Measurements from ENCODE around the gene GRIK1.

- TF ChIP-seq POLR2AphosphoS5 (IDR thresholded peaks at IDR 0.05; ENCODE audit: low read depth, low read length), result no peak
- no peak for TF ChIP-seq TAF1 (IDR thresholded peaks at IDR 0.05; ENCODE audit: borderline replicate concordance, low read depth, low read length)
- TF ChIP-seq POLR2A (IDR thresholded peaks at IDR 0.05; ENCODE audit: low read depth, low read length), result no peak
These were observed 120.0 kb downstream of the GRIK1 start for GRCh38 chr21:29819675-29820326.
